Hematopoietic multipotent progenitor cell treated with erythropoietin and hydrocortisone succinate and interleukin-3 and kit ligand, for 8 days (in vitro differentiated cells): ENCODE measurements around the gene HPCAL1.
"Not testable (repeated sequence)": the region's sequence is repeated elsewhere in the genome, so short reads cannot be mapped to it uniquely, and the experiment has no call there.

Source experiments
- DNase-seq: peaks from one replicate; pipeline ENCODE4 v3.0.0-alpha.2; 2015

The HPCAL1 gene

DNA sequence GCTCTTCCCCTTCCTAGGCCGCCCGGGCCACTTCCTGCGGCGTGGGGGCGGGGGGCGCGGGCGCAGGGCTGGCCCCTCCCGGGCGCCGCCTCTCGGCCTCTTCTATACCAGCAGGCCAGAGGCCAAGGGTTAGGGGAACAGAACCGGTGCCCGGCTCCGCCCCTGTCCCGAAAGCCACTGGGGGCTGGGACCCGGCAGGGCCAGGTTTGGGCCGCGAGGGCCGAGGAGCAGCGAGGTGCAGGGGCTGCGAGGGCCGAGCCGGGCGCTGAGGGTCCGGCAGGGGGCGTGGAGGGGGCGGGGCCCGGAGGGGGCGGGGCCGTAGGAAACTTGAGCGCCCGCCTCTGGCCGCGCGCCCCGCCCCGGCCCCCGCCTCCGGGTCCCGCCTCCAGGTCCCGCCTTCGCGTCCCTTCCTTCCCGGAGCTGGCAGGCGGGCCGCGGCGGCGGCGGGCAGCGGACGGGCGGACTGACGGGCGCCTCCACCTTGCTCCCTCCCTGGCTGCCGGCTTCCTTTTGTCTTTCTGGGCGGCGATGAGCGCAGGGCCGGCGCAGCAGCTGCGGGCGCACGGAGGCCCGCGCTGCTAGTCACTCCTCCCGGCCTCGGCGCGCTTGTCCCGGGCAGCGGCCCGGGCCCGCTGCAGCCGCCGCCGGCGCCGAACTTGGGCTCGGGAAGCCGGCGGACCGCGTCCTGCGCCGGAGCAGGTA is at the start of gene HPCAL1:
Gene HPCAL1, plus strand, starts transcription at position 426 of the 702 bp plus-strand sequence. CDS start 116,854 bp downstream, outside the sequence.
- DNase-seq: peak; percentile 85

DNA sequence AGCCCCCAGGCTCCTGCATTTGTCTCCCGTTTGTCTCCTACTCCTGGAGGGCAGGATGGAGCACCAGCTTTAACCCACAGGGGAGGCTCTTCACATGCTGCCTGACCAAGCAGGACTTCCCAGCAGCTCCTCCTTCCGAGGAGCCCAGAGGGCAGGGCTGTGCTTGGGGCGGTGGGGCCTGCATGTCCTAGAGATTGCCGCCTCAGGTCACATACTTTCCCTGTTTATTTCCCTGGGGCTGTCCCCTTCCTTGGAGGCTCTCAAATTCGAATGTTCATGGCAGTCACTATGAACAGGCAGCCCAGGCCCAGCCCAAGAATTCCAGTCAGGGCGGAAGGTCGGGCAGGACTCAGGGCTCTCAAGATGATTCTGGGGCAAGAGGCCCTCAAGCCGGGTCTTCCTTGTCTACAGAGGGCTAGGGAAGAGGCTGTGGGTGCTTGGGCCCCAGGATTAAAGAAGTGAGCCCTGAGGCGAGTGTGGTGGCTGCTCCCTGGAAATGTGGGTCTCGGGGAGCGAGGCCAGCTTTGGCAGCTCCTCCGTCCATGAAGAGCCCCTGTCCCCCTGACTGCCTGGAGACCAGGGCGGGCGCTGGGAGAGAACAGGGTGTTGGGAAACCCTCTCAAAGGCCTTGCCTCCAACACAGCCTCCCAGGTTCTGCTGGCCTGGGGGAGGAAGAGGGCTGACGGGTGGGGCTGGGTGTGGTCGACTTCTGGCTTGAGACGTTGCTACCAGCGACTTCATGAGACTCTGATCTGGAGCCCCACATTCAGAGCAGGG is 48.9 kb upstream of the HPCAL1 start:
- peak; percentile 71 for DNase-seq

DNA sequence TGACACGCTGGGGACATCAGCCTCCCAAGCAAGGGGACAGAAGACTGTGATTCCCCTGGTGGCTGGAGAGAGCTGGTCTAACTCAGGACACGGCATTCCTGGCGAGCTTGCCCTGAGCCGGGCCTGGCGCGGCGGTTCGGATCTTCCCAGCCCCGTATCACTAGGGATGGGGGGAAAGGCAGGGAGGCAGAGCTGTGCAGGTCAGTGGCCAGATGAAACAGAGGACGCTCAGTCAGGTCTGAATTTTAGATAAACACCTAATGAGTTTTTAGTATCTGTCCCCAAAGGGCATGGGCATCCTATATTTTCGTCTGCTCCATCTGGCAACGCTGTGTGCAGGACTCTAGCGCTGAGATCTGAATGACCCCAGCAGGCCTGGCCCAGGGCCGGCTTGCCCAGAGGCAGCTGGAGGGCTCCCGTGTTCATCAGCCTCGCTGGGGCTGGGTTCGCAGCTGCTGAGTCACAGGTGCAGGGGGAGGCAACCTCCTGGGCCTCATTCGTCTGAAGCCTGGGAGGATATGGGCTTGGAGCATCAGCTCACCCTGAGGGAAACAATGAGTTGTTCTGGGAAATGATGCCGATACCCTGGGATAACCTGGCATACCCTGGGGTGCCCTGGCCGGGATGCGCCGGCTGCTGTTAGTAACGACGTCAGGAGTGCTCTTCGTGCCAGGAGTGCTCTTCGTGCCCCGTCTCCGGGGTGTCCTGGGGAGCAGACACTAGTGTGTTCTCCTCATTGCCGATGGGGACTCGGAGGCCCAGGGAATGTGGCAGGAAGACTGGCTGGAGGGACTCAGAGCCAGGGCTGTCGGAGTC is 48.1 kb upstream of the HPCAL1 start:
- DNase-seq: no peak

DNA sequence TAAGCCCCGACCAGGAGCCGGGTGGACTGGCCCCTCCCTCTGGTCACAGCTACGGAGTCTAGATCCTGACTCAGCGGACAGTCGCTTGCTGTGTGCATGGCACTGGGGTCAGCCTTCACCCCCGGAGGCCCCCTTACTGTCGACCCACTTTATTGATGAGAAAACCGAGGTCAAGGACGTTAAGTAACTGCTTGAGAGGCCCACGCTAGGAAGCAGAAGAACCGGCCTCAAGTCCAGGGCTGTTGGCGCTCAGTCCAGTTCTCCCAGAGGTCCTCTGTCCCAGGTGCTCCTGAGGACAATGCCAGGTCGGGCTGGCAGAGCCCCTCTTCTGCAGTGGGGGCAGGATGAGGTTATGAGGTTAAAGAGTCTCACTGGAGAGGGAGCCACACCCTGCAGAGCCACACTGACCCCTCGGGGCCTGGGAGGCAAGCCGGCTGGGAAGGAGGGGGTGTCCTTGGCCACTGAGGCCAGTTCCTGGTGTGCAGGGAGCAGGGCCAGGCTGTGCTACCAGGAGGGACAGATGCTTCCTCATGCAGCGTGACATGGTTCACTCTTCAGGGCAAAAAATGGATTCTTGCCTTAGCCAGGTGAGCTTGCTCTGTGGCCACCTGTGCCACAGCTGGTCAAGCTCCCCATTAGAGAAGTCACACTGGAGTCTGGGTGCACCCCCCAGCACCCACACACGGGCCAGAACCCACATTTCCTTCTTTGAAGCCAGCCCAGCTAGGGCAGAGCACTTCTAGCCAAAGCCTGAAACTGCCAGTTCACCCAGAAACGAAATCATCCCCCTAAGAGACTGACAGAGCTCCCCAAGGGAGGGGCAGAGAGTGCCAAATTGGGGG is 47.3 kb upstream of the HPCAL1 start:
- no peak for DNase-seq

DNA sequence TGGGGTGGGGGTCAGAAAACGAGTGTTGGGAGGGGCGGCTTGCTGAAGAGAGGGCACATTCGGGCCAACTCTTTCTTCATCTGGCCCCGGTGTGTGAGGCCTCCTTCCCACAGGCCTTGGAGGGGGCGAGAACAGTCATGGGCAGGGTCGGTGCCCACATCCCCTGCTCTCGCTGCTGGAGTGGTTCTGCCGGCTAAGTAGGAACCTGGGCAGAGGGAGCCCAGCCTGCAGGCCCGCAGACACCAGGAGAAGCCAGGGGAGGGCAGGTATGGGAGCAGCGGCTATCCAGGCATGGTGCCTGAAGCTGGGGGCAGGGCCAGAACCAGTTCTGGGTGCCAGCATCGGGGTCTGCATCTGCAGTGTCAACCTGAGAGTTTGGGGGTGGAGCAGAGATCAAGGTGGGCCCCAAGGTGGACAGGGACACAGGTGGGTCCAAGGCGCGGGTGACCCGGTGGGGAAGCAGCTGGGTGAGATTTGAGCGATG is 46.6 kb upstream of the HPCAL1 start:
- DNase-seq: no peak

DNA sequence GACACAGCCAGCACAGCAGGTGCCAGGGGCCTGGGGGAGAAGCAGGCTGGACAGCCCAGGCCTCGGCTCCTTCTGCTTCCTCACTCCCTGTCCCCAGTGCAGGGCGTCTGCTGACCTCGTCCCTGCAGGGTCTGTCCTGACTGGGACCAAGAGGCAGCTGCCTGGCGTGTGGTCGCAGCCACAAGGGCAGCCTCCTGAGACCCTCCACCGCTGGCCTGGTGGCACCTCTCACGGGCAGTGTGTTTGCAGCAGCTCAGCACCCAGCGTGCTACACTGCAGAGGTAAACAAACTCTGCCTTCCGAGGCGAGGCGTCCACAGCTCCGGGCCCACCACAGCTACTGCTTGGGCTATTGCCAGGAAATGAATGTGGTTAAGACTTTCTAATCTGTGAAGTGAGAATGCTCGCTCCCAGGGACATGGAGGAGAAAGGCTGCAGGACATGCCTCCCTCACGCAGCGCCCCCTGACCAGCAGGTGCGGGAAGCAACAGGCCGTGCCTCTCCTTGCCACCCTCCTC is 46.1 kb upstream of the HPCAL1 start:
- peak; percentile 47 for DNase-seq

DNA sequence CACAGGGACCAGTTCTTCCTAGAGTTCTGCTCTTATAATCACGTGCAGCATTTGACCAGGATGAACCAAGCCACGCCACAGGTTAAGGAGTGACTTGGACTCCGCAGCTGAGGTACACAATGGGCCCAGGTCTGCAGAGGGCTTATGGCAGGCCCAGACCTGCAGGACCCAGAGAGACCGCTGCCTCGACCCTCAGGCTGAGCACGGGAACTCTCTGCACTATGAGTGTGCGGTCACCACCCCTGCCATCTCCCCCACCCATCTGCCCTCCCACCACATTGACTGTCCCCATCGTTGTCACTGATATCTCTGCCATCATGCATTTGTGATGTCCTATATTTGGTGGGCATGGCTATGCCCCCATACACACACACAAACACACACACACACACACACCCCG is 45.7 kb upstream of the HPCAL1 start:
- DNase-seq: no peak

DNA sequence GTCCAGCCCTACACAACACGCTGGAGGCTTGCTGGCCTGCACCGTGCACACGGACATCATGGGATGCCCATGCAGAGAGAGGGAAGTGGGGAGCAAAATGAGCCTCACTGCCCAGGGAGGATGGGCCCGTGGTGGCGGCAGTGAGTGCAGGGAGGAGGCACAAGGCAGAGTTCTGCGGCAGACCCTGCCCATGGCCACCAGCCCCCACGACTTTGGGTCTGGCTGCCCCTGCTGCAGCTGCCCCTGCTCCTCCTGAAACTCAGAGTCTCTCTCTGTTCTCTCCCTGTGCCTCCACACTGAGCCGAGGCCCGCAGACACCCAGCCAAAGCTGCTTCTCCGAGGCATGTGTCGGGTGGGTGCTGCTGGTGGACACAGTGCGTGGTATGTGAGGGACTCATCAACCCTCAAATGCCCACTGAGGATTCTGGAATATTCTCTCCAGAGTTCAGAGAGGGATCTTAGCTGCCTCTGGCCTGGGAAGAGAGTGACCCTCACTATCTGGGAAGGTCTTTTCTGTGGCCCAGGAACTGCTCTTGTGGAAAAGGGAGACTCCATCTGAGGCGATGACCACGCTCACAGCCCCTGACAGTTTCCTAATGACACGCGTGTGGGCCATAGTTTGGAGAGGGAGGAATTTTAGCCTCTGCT is 45.1 kb upstream of the HPCAL1 start:
- DNase-seq: no peak

DNA sequence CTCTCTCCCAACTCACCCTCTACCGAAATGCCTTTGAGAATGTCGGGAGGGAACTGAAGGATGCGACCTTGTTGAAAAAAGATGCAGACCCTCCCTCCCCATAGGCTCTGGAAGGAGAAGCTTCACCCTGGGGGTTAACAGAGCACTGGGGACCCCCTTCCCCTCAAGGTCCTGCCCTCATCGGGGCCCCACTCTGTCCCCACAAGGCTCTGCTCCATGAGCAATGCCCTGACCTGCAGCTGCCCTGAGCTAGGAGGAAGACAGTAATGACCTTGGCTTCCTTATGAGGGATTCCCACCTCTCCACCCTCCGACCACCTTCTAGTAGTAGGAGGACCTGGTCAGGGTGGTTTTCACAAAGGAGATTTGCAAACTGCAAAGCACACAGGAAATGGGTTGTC is 44.4 kb upstream of the HPCAL1 start:
- DNase-seq: no peak

DNA sequence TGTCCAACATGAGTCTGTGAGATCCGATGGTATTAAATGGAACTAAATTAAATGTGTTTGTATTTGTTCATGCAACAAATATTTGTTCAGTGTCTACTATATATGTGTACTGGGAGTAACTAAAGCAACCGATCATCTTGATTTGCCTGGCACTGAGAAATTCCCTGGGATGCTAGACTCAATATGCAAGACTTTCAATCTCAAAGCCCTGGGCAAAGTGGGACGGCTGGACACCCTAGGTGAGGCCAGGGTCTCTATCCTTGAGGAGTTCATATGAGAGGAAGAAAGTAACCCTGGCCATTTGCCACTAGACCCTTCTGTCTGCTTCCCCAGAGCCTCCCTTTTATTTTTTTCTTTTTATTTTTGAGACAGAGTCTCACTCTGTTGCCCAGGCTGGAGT is 44.0 kb upstream of the HPCAL1 start:
- no peak for DNase-seq

DNA sequence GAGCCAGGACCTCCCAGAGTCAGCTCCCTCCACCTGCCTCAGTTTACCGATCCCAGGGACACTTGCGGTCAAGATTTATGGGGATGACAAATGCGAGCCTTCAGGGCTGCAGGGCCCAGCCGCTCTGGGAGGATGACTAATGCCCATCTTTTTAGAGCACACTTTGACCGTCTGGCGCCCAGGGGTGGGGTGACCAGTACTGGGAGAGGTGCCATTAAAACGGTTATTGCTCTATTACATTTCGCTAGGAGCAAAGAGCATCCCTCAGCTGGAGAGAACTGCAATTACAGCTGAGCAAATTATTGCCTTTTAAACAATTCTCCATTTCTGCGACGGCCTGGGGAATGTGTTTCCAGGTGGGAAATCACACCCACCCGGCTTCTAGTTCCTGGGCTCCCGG is 42.6 kb upstream of the HPCAL1 start:
- no peak for DNase-seq

DNA sequence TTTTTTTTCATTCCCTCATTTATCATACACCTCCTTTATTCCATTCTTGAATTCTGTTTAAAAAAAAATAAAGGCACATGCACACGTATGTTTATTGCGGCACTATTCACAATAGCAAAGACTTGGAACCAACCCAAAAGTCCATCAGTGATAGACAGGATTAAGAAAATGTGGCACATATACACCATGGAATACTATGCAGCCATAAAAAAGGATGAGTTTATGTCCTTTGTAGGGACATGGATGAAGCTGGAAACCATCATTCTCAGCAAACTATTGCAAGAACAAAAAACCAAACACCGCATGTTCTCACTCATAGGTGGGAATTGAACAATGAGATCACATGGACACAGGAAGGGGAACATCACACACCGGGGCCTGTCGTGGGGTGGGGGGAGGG is 39.2 kb upstream of the HPCAL1 start:
- DNase-seq: not testable (repeated sequence)

DNA sequence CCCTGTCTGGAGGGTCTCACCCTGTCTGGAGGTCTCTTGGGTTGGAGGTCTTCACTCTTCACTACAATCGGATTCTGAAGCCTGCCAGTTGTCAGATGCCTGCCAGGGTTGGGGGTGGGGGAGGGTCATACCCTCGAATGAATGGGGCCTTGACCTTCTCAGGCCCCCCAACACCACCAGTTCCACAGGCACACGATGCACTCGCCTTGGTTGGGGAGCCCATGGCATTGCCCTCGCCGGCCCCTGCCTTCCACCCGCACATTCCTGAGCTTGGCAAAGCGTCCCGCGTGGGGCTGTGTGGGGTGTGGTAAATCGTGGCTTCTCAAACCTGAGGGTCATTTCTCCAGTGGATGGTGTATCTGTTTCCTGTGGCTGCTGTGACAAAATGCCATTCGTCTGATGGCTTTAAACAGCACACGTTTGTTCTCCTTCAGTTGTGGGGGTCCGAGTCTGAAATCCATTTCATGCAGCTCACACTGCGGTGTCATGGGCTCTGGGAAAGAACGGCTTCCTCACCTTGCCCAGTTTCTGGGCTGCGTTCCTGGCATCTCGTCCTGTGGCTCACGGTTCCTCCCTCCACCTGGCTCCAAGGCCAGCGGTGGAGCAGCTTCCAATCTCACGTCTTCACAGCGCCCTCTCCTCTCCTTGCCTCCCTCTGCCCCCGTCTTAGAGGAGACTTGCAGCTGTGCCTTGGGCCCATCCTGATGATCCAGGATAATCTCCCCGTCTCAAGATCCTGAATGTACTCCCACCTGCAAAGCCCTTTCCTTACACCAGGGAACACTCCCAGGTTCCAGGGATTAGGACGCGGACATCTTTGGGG is 38.0 kb upstream of the HPCAL1 start:
- no peak for DNase-seq

DNA sequence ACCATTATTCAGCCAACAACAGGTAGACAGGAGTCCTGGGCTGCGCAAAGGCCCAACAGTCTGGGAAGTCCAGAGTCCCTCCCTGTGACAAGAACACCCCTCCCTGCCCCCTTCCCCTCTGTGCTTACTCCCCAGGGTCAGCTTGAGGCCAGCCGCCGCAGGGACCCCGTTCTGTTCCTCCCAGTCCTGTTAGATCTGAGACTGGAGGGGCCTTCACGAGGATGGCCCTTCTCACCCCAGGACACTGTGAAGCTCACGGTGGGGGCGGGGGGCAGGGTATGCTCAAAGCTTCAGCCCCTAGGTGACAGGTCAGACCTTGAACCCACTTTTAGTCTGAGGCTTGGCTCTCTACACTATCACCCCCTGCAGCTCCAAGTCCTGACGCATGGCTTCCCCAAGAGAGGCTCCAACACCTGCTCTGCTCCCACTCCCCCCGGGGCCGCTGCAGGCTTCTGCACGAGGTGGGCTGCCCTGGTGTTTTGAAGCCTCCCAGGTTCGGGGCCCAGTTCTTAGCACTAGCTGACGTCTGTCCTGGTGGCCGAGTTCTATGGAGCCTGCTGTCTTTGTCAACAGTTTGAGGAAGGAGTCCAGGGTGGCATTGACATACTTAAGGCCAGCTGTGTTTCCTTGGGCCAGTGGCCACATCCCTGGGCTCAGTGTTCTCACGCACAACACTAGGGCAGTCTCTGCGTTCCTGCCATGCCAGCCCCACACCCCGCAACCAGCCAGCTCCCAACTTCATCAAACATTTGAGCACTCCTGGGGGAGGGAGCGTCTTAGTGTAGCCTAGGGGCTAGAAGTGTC is 37.2 kb upstream of the HPCAL1 start:
- no peak for DNase-seq

DNA sequence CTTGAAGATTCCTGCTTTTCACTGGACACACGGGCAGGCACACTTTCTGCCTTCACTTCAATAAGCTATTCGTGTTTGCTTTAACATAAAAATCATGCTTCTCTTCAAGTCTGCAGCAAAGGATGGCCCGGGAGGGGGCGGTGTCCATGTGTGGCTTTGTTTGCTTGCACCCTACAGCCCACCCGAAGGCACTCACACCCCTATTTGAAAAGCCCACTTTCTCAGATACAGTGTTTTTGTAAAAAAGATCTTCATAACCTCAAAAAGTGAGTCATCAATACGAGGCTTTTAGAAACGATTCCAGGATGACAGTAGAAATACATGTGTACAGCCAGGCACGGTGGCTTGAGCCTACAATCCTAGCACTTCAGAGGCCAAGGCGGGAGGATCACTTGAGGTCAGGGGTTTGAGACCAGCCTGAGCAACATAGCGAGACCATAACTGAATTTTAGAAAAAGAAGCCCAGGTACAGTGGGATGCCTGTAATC is 36.5 kb upstream of the HPCAL1 start:
- no peak for DNase-seq

DNA sequence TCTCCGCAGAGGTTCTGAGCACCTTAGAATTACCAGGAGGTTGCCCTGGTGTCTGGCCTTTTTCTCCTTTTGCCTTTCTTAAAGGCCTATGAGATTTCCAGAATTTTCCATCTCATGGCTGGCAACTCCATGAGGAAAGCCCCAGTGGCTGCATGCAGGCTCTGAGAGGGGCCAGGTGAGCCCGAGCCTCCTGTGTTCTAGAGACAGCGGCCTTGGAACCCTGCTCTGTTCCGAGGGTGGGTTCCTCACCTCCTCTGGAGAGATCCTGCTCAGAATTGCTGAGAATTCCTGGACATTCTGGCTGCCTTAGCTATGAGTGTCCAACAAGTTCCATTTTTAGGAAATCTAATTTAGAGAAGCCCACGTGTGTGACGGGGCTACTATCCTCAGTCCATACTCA is 35.7 kb upstream of the HPCAL1 start:
- no peak for DNase-seq

DNA sequence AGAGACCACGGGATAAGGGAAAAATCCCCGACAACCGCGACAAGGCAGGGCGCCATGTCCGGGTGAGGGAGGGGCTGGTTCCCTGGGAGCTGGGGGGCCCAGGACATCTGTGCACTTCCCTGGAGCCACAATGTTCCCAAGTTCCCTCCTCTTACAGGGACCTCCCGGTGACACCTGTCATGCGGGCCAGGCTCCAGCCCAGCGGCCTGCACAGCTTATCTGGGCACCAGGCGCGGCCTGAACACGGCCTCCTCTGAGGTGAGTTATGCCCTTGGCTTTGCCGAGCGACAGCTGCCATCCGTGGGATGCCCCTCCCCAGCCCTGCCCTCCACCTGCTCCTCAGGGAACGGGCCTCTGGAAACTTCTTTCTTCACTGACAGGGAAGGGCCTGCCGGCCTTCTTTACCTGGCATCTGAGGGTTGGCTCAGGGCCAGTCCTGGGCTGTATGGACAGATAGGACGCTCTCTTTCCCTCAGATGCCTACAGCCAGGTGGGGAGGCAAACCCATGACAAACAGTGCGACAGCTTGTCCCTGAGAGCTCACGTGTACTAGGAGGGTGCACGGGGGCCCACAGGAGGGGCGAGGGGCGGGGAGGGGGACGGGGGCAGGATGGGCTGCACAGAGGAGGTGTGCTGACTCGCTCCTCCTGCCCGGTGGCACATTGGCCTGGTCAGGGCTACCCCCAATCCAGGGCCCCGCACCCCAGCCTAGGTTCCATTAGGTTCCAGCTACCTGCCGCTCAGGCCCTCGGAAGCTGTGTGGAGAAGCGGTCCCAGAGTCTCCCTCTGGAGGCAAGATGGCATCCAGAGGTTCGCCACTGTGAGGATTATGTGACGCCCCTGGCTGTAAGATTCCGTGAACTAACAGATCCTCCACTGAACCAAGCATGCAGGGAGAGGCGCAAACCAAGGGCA is 34.9 kb upstream of the HPCAL1 start:
- DNase-seq: no peak

DNA sequence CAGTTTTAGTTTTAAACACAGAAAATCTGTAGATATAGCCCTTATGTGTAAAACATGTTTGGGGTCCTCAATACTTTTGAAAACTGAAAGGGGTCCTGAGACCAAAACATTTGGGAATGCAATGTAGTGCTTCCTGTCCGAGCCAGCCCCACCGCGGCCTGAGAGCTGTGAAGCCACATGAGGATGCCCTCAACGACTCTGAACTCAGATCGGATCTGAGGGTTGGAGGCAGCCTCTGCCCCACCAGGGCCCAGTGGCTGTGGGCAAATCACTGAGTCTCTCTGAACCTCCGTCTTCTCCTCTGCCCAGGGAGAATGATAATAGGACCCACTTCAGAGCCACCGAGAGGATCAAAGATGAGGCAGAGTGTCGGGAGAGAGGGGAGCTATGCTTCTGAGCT is 33.4 kb upstream of the HPCAL1 start:
- DNase-seq: no peak
